Epithelial cell of esophagus (primary cell): ENCODE data around the gene KATNIP.

Source experiments
- DNase-seq: peaks from one replicate; pipeline ENCODE4 v3.0.0; 2010; ENCODE audit warnings: low read depth
- H3K4me3 ChIP-seq: 2 replicates; pipeline ENCODE4 v1.5.1; 2011; ENCODE audit warnings: mild to moderate bottlenecking, low read length, control low read depth
- CTCF ChIP-seq: IDR thresholded peaks from 2 replicates; pipeline ENCODE4 v1.5.1; 2011; ENCODE audit warnings: low read depth, mild to moderate bottlenecking, low read length, control low read depth, inconsistent platforms; ENCODE audit not compliant: insufficient read depth; ENCODE audit errors: missing control alignments

Gene KATNIP

DNA sequence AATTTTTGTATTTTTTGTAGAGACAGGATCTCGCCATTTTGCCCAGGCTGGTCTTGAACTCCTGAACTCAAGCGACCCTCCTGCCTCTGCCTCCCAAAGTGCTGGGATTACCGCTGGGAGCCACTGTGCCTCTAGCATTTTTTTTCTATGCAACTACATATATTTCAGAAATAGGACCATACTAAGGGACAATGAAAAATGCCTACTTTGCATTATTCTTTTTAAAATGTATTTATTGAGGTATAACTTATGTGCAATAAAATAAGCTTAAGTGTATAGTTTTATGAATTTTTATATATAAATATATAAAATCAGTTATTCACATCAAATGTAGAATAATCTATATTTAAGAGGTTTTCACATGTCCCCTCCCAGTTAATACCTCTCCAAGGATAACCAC lies 38.1 kb downstream of the KATNIP start:
- TF ChIP-seq CTCF = no peak
- H3K4me3 ChIP-seq = no peak overlapping the region
- DNase-seq = no peak

- DNase-seq = no peak
- H3K4me3 ChIP-seq = no peak overlapping the region
- no peak for TF ChIP-seq CTCF
These were observed 41.9 kb downstream of the KATNIP start for GRCh38 chr16:27591837-27592236.

GRCh38 chr16:27595475-27595874 lies 45.5 kb downstream of the KATNIP start:
- TF ChIP-seq CTCF = no peak

DNA sequence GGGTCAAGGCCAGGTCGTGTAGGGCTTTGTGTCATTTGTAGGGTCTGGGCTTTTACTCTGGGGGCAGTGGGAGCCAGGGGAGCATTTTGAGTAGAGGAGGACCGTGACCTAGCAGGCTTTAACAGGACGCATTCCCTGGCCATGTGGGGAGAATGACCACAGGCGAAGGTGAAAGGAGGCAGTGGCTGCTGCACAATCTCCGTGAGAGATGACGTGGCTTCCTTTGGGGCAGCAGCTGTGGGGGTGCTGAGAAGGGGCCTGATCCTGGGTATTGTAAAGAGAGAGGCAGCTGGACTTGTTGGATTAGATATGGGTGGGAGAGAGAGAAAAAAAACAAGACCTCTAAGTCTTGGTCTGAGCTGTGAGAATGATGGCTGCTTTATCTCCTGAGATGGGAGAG lies 46.0 kb downstream of the KATNIP start:
- no peak overlapping the region for H3K4me3 ChIP-seq
- no peak for TF ChIP-seq CTCF
- DNase-seq = no peak

More at GRCh38 chr16:27595475-27595874, 45.5 kb downstream of the KATNIP start:
- DNase-seq = no peak
- no peak overlapping the region for H3K4me3 ChIP-seq

DNA sequence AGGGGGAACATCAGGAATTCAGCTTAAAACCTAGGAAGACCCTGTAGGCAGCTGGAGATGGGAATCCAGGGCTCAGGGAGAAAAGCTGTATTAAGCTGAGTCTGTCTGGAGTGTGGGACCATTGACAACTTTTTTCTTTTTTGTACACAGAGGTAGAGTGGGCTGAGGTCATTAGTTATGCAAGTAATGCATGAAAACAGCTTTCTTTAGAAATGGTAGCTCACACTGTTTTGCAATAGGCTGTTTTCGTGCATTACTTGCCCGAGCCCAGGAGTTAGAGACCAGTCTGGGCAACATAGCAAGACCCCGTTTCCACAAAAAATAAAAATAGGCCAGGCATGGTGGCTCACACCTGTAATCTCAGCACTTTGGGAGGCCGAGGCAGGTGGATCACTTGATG lies 46.5 kb downstream of the KATNIP start:
- TF ChIP-seq CTCF = no peak
- no peak overlapping the region for H3K4me3 ChIP-seq
- no peak for DNase-seq

GRCh38 chr16:27597361-27597760 lies 47.4 kb downstream of the KATNIP start:
- no peak overlapping the region for H3K4me3 ChIP-seq
- no peak for TF ChIP-seq CTCF
- DNase-seq = no peak

GRCh38 chr16:27598220-27598619 lies 48.3 kb downstream of the KATNIP start:
- TF ChIP-seq CTCF = no peak
- DNase-seq = no peak
- no peak overlapping the region for H3K4me3 ChIP-seq
